ENCODE measurements around the gene BCL6.

DNA sequence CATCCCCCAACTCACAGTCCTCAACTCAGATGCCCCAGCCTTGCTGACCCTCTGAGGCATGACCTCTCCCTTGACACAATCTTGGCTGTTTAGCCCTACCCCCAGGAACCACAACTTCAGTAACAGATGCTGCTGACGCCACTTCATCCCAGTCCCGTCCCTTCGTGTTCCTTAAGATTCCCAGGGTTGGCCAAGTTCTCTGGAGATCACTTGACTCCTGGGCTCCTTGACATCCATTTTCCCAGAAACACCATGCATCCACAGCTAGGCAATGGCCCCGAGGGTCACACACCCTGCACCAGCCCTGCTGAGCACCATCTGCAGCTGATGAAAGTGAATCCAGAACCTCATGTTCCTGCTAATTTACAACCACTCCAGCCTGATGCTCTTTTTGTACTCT, 49.8 kb downstream of the BCL6 start:
- TF ChIP-seq CTCF (IDR thresholded peaks at IDR 0.05): no peak
- no peak for TF ChIP-seq POLR2A (IDR thresholded peaks at IDR 0.05)

Measured in lower leg skin (tissue), 3 donors.